SH-SY5Y (cell line): ENCODE measurements around the gene EML1.

Experiments used
- GATA2 ChIP-seq: IDR thresholded peaks from 2 replicates; pipeline ENCODE4 v1.6.1; 2011; ENCODE audit warnings: mild to moderate bottlenecking, low read depth, low read length
- GATA3 ChIP-seq: IDR thresholded peaks from 2 replicates; pipeline ENCODE4 v1.6.1; 2011; ENCODE audit warnings: low read depth, mild to moderate bottlenecking, low read length, moderate library complexity

- TF ChIP-seq GATA2 (no peak), GATA3 (no peak)
Observed at GRCh38 chr14:99809859-99810558, 16.8 kb downstream of the EML1 start.
